Psoas muscle (tissue), 8 donors: ENCODE results near the gene IFIT2. TPM values are rescaled to one million over a fixed set of nuclear protein-coding genes. Genes with fewer than 3 reads are reported as not detected.

Source experiments
- ATAC-seq, 4 donors: fragments of 200-7000 bp; cut with Tn5 transposase; one replicate each; pipeline ENCODE4 v1.9.1; 2020; ENCODE audit warnings: moderate library complexity in 3 of 4, mild to moderate bottlenecking in 2 of 4
- DNase-seq, 2 donors: peaks; one replicate each; pipeline ENCODE4 v3.0.0-alpha.2; 2020
- H3K27ac ChIP-seq: fragments of 200-600 bp; one replicate; pipeline ENCODE4 v1.8.0; 2022
- H3K27me3 ChIP-seq, 3 donors: fragments of 200-600 bp in 1 of 3; one replicate each; pipeline versions ENCODE4 v1.6.1 to v1.8.0; 2013 to 2022; ENCODE audit warnings: low read length in 2 of 3, mild to moderate bottlenecking in 2 of 3, moderate library complexity in 1 of 3; ENCODE audit not compliant: insufficient read depth in 3 of 3
- H3K36me3 ChIP-seq, 2 donors: fragments of 200-600 bp in 1 of 2; one replicate each; pipeline versions ENCODE4 v1.6.1 to v1.8.0; 2013 to 2022; ENCODE audit warnings: low read depth in 1 of 2, mild to moderate bottlenecking in 1 of 2, moderate library complexity in 1 of 2; ENCODE audit not compliant: insufficient read depth in 1 of 2
- H3K4me1 ChIP-seq: fragments of 200-600 bp; one replicate; pipeline ENCODE4 v1.8.0; 2022
- H3K4me3 ChIP-seq: fragments of 200-600 bp; one replicate; pipeline ENCODE4 v1.8.0; 2022; ENCODE audit warnings: mild to moderate bottlenecking
- H3K9me3 ChIP-seq: fragments of 200-600 bp; one replicate; pipeline ENCODE4 v1.8.0; 2022
- WGBS, 3 donors: extraction: QIAGEN DNeasy Blood & Tissue Kit; methylation state at CpG; one replicate each; pipeline versions ENCODE4 v1.1.6 to v1.1.7; 2013; 5-methylcytosine and 5-hydroxymethylcytosine counted together
- intact Hi-C, 2 donors: fragments of 100-400 bp; cut with DNase I; formaldehyde crosslinking; loops; one replicate each; pipeline versions ENCODE4 v1.11.0 to v1.14.2; 2022
- polyA plus RNA-seq, 3 donors: library from polyadenylated mRNA; stranded (reverse); fragments of 200-250 nt; gene quantifications; one replicate each; pipeline ENCODE4 v1.2.3, GENCODE V29; 2013
- total RNA-seq, 4 donors: library from RNA; stranded (reverse); fragmentation: NEBNext Ultra II Directional in 2 of 4; extraction: Animal tissue kit (Norgen Biotek cat#: 25700) in 2 of 4; gene quantifications; one replicate each; pipeline versions ENCODE4 v1.2.1 to v1.2.4, GENCODE V29; 2021 to 2023
- TF ChIP-seq, protein P1 (sequence below): fragments of 200-600 bp; IDR thresholded peaks from one replicate; pipeline ENCODE4 v1.8.0; 2022; ENCODE audit warnings: antibody characterized with exemption
- donor health status: healthy with polysubstance abuse.
- donor health status: DM: no; HTN: no; CAD: no; lungs with moderate emphysema.
- donor health status: Bipolar disorder and iron deficiency.
- donor health status: healthy.
- donor health status: DM: yes; HTN: yes; CAD: no.
- donor health status: DM: no; HTN: no; CAD: no.
- donor health status: DM: no; HTN: no; CAD: no.
- donor health status: DM: yes; HTN: yes; CAD: no.

Gene IFIT2
- total and polyA plus RNA-seq, 7 donors: 1.2 to 4.2 (median 1.3) TPM

- Histone ChIP-seq H3K36me3 (no peaks in the 10 kb centered on the region), H3K4me3 (no peak overlapping the region), H3K4me1 (peaks cover 33% of the 10 kb centered on the region), H3K27me3 (no peaks in the 10 kb centered on the region), H3K9me3 (no peaks in the 10 kb centered on the region), H3K27ac (peak overlapping the region; percentile 69)
- WGBS, 3 donors: 35 to 47% (median 40%) methylated on average over 12 of the region's 12 CpGs
- DNase-seq (no peak), ATAC-seq (peak in 2 of 4 donors; percentile 51 to 66)
- TF ChIP-seq, protein P1, sequence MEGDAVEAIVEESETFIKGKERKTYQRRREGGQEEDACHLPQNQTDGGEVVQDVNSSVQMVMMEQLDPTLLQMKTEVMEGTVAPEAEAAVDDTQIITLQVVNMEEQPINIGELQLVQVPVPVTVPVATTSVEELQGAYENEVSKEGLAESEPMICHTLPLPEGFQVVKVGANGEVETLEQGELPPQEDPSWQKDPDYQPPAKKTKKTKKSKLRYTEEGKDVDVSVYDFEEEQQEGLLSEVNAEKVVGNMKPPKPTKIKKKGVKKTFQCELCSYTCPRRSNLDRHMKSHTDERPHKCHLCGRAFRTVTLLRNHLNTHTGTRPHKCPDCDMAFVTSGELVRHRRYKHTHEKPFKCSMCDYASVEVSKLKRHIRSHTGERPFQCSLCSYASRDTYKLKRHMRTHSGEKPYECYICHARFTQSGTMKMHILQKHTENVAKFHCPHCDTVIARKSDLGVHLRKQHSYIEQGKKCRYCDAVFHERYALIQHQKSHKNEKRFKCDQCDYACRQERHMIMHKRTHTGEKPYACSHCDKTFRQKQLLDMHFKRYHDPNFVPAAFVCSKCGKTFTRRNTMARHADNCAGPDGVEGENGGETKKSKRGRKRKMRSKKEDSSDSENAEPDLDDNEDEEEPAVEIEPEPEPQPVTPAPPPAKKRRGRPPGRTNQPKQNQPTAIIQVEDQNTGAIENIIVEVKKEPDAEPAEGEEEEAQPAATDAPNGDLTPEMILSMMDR: no peak
- intact Hi-C loops: no loop called here
Observed at GRCh38 chr10:89351780-89352597, 50.1 kb downstream of the IFIT2 start.

DNA sequence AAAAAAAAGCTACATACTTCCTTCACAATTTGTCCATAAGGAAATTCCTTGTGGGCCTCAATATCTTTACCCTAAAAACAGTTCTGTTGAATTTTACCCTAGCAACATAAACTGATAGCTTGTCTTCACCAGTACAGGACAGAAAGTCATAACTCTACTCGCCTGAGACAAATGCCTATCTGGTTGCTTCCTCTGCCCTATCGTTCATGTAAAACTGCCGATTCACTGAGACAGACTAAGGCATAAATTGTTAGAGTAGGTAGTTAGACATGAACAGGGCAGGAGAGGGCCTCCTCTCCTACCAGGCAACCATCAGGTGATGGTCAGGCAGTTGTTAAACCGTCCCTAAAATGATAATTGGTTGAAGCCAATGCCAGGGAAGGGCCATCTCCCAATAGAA, 51.0 kb downstream of the IFIT2 start:
- Histone ChIP-seq H3K27me3 (no peaks in the 10 kb centered on the region), H3K27ac (no peak overlapping the region), H3K4me3 (no peak overlapping the region), H3K36me3 (no peaks in the 10 kb centered on the region), H3K9me3 (no peaks in the 10 kb centered on the region), H3K4me1 (peaks cover 27% of the 10 kb centered on the region)
- TF ChIP-seq, protein P1: no peak
- intact Hi-C loops: no loop called here
- WGBS, 3 donors: 87 to 92% (median 87%) methylated on average over 4 of the region's 4 CpGs
- DNase-seq (no peak), ATAC-seq (no peak)

- TF ChIP-seq, protein P1: no peak
- DNase-seq (no peak), ATAC-seq (no peak)
- 86 to 93% (median 90%) methylated on average over 2 of the region's 2 CpGs for WGBS, 3 donors
- H3K27me3 ChIP-seq: no peaks in the 10 kb centered on the region
- no peak overlapping the region for H3K27ac ChIP-seq
- no peaks in the 10 kb centered on the region for H3K9me3 ChIP-seq
- H3K4me1 ChIP-seq: peaks cover 20% of the 10 kb centered on the region
- intact Hi-C loops: no loop called here
- no peaks in the 10 kb centered on the region for H3K36me3 ChIP-seq
- no peak overlapping the region for H3K4me3 ChIP-seq
Observed at GRCh38 chr10:89355394-89355931, 53.6 kb downstream of the IFIT2 start.

- Histone ChIP-seq H3K4me3 (no peak overlapping the region), H3K36me3 (no peaks in the 10 kb centered on the region), H3K27ac (no peak overlapping the region), H3K27me3 (no peaks in the 10 kb centered on the region), H3K4me1 (peaks cover 8% of the 10 kb centered on the region), H3K9me3 (no peaks in the 10 kb centered on the region)
- TF ChIP-seq, protein P1: no peak
- ATAC-seq (no peak), DNase-seq (no peak)
- 75 to 83% (median 82%) methylated on average over 1 of the region's 1 CpG for WGBS, 3 donors
- intact Hi-C loops: no loop called here
Observed at GRCh38 chr10:89357096-89357495, 55.2 kb downstream of the IFIT2 start.
